ENCODE measurements around the gene DPYSL4. TPM values are rescaled to one million over a fixed set of nuclear protein-coding genes. Genes with fewer than 3 reads are reported as not detected.

Gene DPYSL4
- total and polyA plus RNA-seq, 2 of the 4 experiments (the other 2 are of a cell fraction): 8.1 to 30.5 TPM

DNA sequence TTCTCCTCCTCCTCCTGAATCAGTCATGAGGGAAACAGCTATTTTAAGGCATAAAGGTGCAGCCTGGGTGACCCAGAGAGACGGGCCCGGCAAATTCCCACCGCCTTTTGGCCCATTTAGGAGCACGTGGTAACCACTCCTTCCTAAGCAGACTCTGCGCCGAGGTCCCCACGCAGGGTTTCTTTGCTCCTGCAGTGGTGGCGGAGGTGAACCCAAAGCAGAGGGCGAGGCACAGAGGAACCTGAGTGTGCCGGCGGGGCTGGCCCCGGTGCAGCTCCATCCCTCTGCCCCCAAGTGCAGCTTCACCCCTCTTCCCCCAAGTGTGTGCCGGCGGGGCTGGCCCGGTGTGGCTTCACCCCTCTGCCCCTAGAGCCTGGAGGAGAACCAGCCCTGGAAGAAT is 50.6 kb downstream of the DPYSL4 start:
- no peaks in the 10 kb centered on the region for H3K9me3 ChIP-seq (ENCODE audit: control insufficient read depth, insufficient read depth, low read length)
- H2BK120ac ChIP-seq (ENCODE audit: low read depth, low read length): no peak overlapping the region
- dilution Hi-C loops (cut with HindIII; ENCODE audit: low sequenced_read_pairs, unreplicated experiment) (loop anchor here (25.0 kb wide), 1 partner anchor 100 kb away; the partner anchor contains the start of gene LRRC27), intact Hi-C loops (cut with micrococcal nuclease) (no loop called here), in situ Hi-C loops (cut with MboI; ENCODE audit: low sequenced_read_pairs) (no loop called here)
- no peak overlapping the region for H2AK9ac ChIP-seq (replicated peaks; ENCODE audit: low read depth, low read length, poor library complexity)
- no peak overlapping the region for H3K14ac ChIP-seq (replicated peaks; ENCODE audit: low read depth, low read length)
- no peak overlapping the region for H3K9ac ChIP-seq (ENCODE audit: low read depth, low read length)
- H3K23ac ChIP-seq (ENCODE audit: low read depth, low read length): no peak overlapping the region
- no peak for ATAC-seq (ENCODE audit: low read depth)
- H3K9me1 ChIP-seq (ENCODE audit: insufficient read depth, low read length): no peaks in the 10 kb centered on the region; the same call in 1 of the 2 replicates
- no peak overlapping the region for H3K27ac ChIP-seq (ENCODE audit: insufficient read depth, low read length)
- H2AK5ac ChIP-seq (ENCODE audit: low read depth, low read length): no peak overlapping the region
- no peak overlapping the region for H4K8ac ChIP-seq (ENCODE audit: low read depth in 2 of 2, low read length in 2 of 2)
- H3K79me1 ChIP-seq (ENCODE audit: low read depth in 1 of 2, low read length in 2 of 2): no peaks in the 10 kb centered on the region
- BruUV-seq (replicated peaks): no TSS peak
- no peak overlapping the region for H2AFZ ChIP-seq (replicated peaks; ENCODE audit: low read length, poor library complexity)
- peaks cover 9% of the 10 kb centered on the region; the same call in 1 of the 2 replicates for H3K27me3 ChIP-seq (ENCODE audit: control insufficient read depth, insufficient read depth, low read length)
- 83% methylated on average over 8 of the region's 15 CpGs; no CpG with 5 or more reads in 1 of the 2 experiments for WGBS, 2 experiments (ENCODE audit: extremely low coverage in 2 of 2, insufficient read length in 1 of 2)
- no peak overlapping the region for H2BK5ac ChIP-seq (ENCODE audit: low read depth, low read length, poor library complexity, severe bottlenecking)
- no peak overlapping the region for H3K4me2 ChIP-seq (ENCODE audit: low read depth, low read length)
- no peak overlapping the region for H4K91ac ChIP-seq (ENCODE audit: insufficient read depth, low read depth, low read length)
- H3K4ac ChIP-seq (ENCODE audit: low read depth, low read length): no peak overlapping the region
- TF ChIP-seq POLR2A (IDR thresholded peaks at IDR 0.05; ENCODE audit: low read depth, low read length) (no peak), RCOR1 (IDR thresholded peaks at IDR 0.05; ENCODE audit: insufficient replicate concordance, low read length) (no peak), CHD1 (IDR thresholded peaks at IDR 0.05; ENCODE audit: low read depth, low read length) (no peak)
- TF ChIP-seq, protein P1, sequence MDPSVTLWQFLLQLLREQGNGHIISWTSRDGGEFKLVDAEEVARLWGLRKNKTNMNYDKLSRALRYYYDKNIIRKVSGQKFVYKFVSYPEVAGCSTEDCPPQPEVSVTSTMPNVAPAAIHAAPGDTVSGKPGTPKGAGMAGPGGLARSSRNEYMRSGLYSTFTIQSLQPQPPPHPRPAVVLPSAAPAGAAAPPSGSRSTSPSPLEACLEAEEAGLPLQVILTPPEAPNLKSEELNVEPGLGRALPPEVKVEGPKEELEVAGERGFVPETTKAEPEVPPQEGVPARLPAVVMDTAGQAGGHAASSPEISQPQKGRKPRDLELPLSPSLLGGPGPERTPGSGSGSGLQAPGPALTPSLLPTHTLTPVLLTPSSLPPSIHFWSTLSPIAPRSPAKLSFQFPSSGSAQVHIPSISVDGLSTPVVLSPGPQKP (IDR thresholded peaks at IDR 0.05; ENCODE audit: borderline replicate concordance, low read depth, low read length): no peak
- H4K5ac ChIP-seq (ENCODE audit: low read depth, low read length): no peak overlapping the region
- no peak overlapping the region for H2BK15ac ChIP-seq (ENCODE audit: low read depth, low read length)
- H3K56ac ChIP-seq (ENCODE audit: extremely low read depth, insufficient read depth, low read length): no peak overlapping the region
- H3K18ac ChIP-seq (ENCODE audit: low read depth, low read length): no peak overlapping the region
- no peak overlapping the region for H2BK20ac ChIP-seq (ENCODE audit: low read depth, low read length)
- H3K36me3 ChIP-seq (ENCODE audit: control insufficient read depth, insufficient read depth, low read length): no peaks in the 10 kb centered on the region
- H3K4me3 ChIP-seq (ENCODE audit: insufficient read depth, low read depth, low read length): no peak overlapping the region
- H3K4me1 ChIP-seq (ENCODE audit: control insufficient read depth, insufficient read depth, low read length): no peaks in the 10 kb centered on the region
- no peak for DNase-seq
- H4K20me1 ChIP-seq (ENCODE audit: insufficient read depth, low read length): no peaks in the 10 kb centered on the region
- CTCF ChIA-PET: no interaction called here
- POLR2A ChIA-PET (ENCODE audit: unreplicated experiment): no interaction called here

Measured in IMR-90 (cell line).